ENCODE measurements around the gene HNRNPK. TPM values are rescaled to one million over a fixed set of nuclear protein-coding genes. Genes with fewer than 3 reads are reported as not detected.

HNRNPK gene
- total and polyA plus RNA-seq, 10 of the 15 experiments (the other 5 are each of a cell fraction or from before 2014, with no cell fraction given): 235 to 970 (median 652) TPM

DNA sequence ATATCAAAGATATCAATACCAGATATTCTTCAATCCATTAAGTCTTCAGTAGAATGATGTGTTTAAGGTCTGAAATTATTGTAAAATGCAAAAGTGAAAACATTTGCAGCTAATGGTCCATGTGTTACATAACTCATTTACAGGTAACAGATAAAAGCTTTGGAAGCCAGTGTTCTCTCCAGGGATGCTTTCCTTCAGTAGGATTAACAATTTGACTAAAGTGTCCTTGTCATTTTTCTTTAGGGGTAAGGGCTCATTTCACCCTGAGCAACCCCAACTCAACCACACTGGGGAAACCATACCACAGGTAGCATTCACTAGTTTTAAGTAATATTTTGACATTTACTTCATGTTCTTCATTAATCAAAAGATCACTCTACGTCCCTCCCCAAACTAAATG, 12.9 kb downstream of the HNRNPK start:
- in situ Hi-C loops (cut with MboI) (no loop called here), intact Hi-C loops (cut with micrococcal nuclease; ENCODE audit: unreplicated experiment) (no loop called here)
- BruUV-seq (replicated peaks): no TSS peak
- no peak for FAIRE-seq
- no peak overlapping the region for H2AFZ ChIP-seq (ENCODE audit: control insufficient read depth, low read depth, low read length)
- ChIA-PET RAD21 (ENCODE audit: unreplicated experiment) (no interaction called here), SMC1A (ENCODE audit: uncharacterized antibody, unreplicated experiment) (interaction anchor here (0.9 to 1.0 kb wide), 2 partner anchors 9 to 11 kb away, joined by 3 read pairs; no protein-coding TSS in a partner anchor), POLR2A (interaction anchor here (0.9 to 1.2 kb wide), 2 partner anchors 10 to 13 kb away, joined by 4 to 5 read pairs; partner anchors contain the start of genes HNRNPK and RMI1), CTCF (interaction anchor here (0.5 to 1.2 kb wide), 3 partner anchors 9 to 272 kb away, joined by 3 to 5 read pairs (median 3); no protein-coding TSS in a partner anchor)
- no peaks in the 10 kb centered on the region for H3K9me3 ChIP-seq (replicated peaks; ENCODE audit: control insufficient read depth, insufficient read depth, low read length)
- no peak overlapping the region for H3K9ac ChIP-seq (ENCODE audit: control insufficient read depth, insufficient read depth, low read length)
- DNase-seq (ENCODE audit: low read depth, low spot score): no peak
- H3K27me3 ChIP-seq (replicated peaks in 1 of 2; ENCODE audit: control insufficient read depth in 2 of 2, insufficient read depth in 2 of 2, low read length in 1 of 2): no peaks in the 10 kb centered on the region
- no peak overlapping the region for H3K4me2 ChIP-seq (ENCODE audit: control insufficient read depth, insufficient read depth)
- TF ChIP-seq HDAC6 (IDR thresholded peaks at IDR 0.05; ENCODE audit: unreplicated experiment): no peak
- peak; percentile 37; the same call in 1 of the 2 replicates for TF ChIP-seq SMAD5 (IDR thresholded peaks at IDR 0.05; ENCODE audit: low read depth)
- peak; percentile 90 for TF ChIP-seq POLR2AphosphoS5 (IDR thresholded peaks at IDR 0.05; ENCODE audit: low read length)
- no peak for TF ChIP-seq RAD51 (IDR thresholded peaks at IDR 0.05)
- H3K4me1 ChIP-seq (ENCODE audit: control insufficient read depth, insufficient read depth, low read length): no peaks in the 10 kb centered on the region
- peaks cover 4% of the 10 kb centered on the region for H3K79me2 ChIP-seq (ENCODE audit: control insufficient read depth, insufficient read depth, low read length)
- WGBS (ENCODE audit: insufficient coverage, insufficient replicate concordance, low lambda C conversion rate, missing lambda C conversion rate): 100% methylated on average over 1 of the region's 1 CpG
- peaks cover 4 to 33% of the 10 kb centered on the region in 2 experiments for H3K36me3 ChIP-seq (ENCODE audit: control insufficient read depth in 2 of 2, insufficient read depth in 2 of 2, low read length in 1 of 2)
- ATAC-seq: no peak
- H3K27ac ChIP-seq (ENCODE audit: control insufficient read depth, insufficient read depth): no peak overlapping the region
- peaks cover 2% of the 10 kb centered on the region; the same call in 1 of the 2 replicates for H4K20me1 ChIP-seq (ENCODE audit: control insufficient read depth, insufficient read depth)
- no peak overlapping the region for H3K4me3 ChIP-seq

DNA sequence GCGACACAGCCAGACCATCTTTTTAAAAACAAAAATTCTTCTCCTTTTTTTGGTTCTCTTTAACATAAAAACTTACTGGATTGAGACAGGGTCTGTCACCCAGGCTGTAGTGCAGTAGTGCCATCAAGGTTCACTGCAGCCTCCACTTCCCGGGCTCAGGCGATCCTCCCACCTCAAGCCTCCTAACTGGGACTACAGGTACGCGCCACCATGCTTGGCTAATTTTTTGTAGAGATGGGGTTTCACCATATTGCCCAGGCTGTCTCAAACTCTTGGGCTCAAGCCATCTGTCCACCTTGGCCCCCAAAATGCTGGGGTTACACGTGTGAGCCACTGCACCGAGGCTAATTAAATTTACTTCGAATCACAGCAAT, 13.8 kb downstream of the HNRNPK start:
- H4K20me1 ChIP-seq (ENCODE audit: control insufficient read depth, insufficient read depth): no peaks in the 10 kb centered on the region; the same call in 1 of the 2 replicates
- no peak for DNase-seq (ENCODE audit: low read depth, low spot score)
- RAD21 ChIA-PET (ENCODE audit: unreplicated experiment): no interaction called here
- SMC1A ChIA-PET (ENCODE audit: uncharacterized antibody, unreplicated experiment): interaction anchor here (1.0 kb wide), 1 partner anchor 8 kb away, joined by 3 read pairs; no protein-coding TSS in a partner anchor
- H2AFZ ChIP-seq (ENCODE audit: control insufficient read depth, low read depth, low read length): no peak overlapping the region
- no peak; the same call in none of the 3 replicates for ATAC-seq
- H3K9ac ChIP-seq (ENCODE audit: control insufficient read depth, insufficient read depth, low read length): no peak overlapping the region
- no TSS peak for BruUV-seq (replicated peaks)
- 98% methylated on average over 8 of the region's 8 CpGs for WGBS (ENCODE audit: insufficient coverage, insufficient replicate concordance, low lambda C conversion rate, missing lambda C conversion rate)
- no peak overlapping the region for H3K27ac ChIP-seq (ENCODE audit: control insufficient read depth, insufficient read depth)
- in situ Hi-C loops (cut with MboI) (no loop called here), intact Hi-C loops (cut with micrococcal nuclease; ENCODE audit: unreplicated experiment) (no loop called here)
- H3K4me3 ChIP-seq: no peak overlapping the region
- no peak overlapping the region for H3K4me2 ChIP-seq (ENCODE audit: control insufficient read depth, insufficient read depth)
- FAIRE-seq: no peak
- POLR2A ChIA-PET: interaction anchor here (0.9 to 1.2 kb wide), 2 partner anchors 11 to 14 kb away, joined by 4 to 5 read pairs; partner anchors contain the start of genes HNRNPK and RMI1
- CTCF ChIA-PET: interaction anchor here (1.2 kb wide), 1 partner anchor 12 kb away, joined by 5 read pairs; no protein-coding TSS in a partner anchor
- H3K36me3 ChIP-seq (ENCODE audit: control insufficient read depth in 2 of 2, insufficient read depth in 2 of 2, low read length in 1 of 2): peaks cover 0 to 25% of the 10 kb centered on the region in 2 experiments; a peak in 3 of 4 replicates
- H3K27me3 ChIP-seq (replicated peaks in 1 of 2; ENCODE audit: control insufficient read depth in 2 of 2, insufficient read depth in 2 of 2, low read length in 1 of 2): no peaks in the 10 kb centered on the region
- H3K9me3 ChIP-seq (replicated peaks; ENCODE audit: control insufficient read depth, insufficient read depth, low read length): no peaks in the 10 kb centered on the region
- TF ChIP-seq BACH1 (IDR thresholded peaks at IDR 0.05; ENCODE audit: borderline replicate concordance) (0 out of 2 replicates have a peak, but pooled peaks have one; percentile 10), POLR2A (IDR thresholded peaks at IDR 0.05; ENCODE audit: low read depth, low read length) (peak; percentile 60; the same call in 1 of the 2 replicates), POU2F2 (IDR thresholded peaks at IDR 0.05; ENCODE audit: borderline replicate concordance, low read depth, low read length) (peak; percentile 56; the same call in 1 of the 3 replicates), RBBP5 (conservative IDR thresholded peaks at IDR 0.05) (no peak), TCF7 (IDR thresholded peaks at IDR 0.05; ENCODE audit: borderline replicate concordance) (no peak)
- H3K4me1 ChIP-seq (ENCODE audit: control insufficient read depth, insufficient read depth, low read length): no peaks in the 10 kb centered on the region
- no peaks in the 10 kb centered on the region for H3K79me2 ChIP-seq (ENCODE audit: control insufficient read depth, insufficient read depth, low read length)
